NCI-H510A treated with DMSO at 0.1 percent for 48 hours (cell line): Measurements from ENCODE around the gene MEN1.
"Not testable (repeated sequence)": the region's sequence is repeated elsewhere in the genome, so short reads cannot be mapped to it uniquely, and the experiment has no call there.

ENCODE experiments used
- DNase-seq: peaks from one replicate; lab custom pipeline; 2025; lab: John Stamatoyannopoulos, UW

MEN1 gene

GRCh38 chr11:64832467-64833197, 22.3 kb upstream of the MEN1 start:
- no peak for DNase-seq

GRCh38 chr11:64831411-64831891, 21.1 kb upstream of the MEN1 start:
- no peak for DNase-seq

GRCh38 chr11:64829536-64830251, 19.3 kb upstream of the MEN1 start:
- no peak for DNase-seq

- no peak for DNase-seq
These were observed 17.1 kb upstream of the MEN1 start for GRCh38 chr11:64827451-64827839.

- no peak for DNase-seq
These were observed 16.5 kb upstream of the MEN1 start for GRCh38 chr11:64826578-64827450.

GRCh38 chr11:64826062-64826461, 15.7 kb upstream of the MEN1 start:
- DNase-seq = no peak

GRCh38 chr11:64823568-64824119, 13.3 kb upstream of the MEN1 start:
- DNase-seq = no peak

GRCh38 chr11:64817476-64817875, 7.1 kb upstream of the MEN1 start:
- DNase-seq = no peak

GRCh38 chr11:64815433-64815832, 5.1 kb upstream of the MEN1 start:
- DNase-seq = not testable (repeated sequence)

- DNase-seq = no peak
These were observed 4.4 kb upstream of the MEN1 start for GRCh38 chr11:64814712-64815187.

- DNase-seq = no peak
These were observed 3.5 kb upstream of the MEN1 start for GRCh38 chr11:64813826-64814225.

- DNase-seq = peak; percentile 92
These were observed 531 bp upstream of the MEN1 start for GRCh38 chr11:64810891-64811272.

GRCh38 chr11:64809781-64810241, 540 bp downstream of the MEN1 start:
- peak; percentile 34 for DNase-seq

GRCh38 chr11:64805481-64805880, 4.9 kb downstream of the MEN1 start:
- no peak for DNase-seq

- DNase-seq = no peak
These were observed 5.8 kb downstream of the MEN1 start for GRCh38 chr11:64804346-64805210.

GRCh38 chr11:64803846-64804345, 6.5 kb downstream of the MEN1 start:
- DNase-seq = no peak

GRCh38 chr11:64803158-64803845, 7.0 kb downstream of the MEN1 start, which contains the start of gene MAP4K2:
Gene MAP4K2, minus strand, starts transcription at chr11:64803214. Its CDS starts 65 bp downstream, at chr11:64803149.
- DNase-seq = peak; percentile 85

GRCh38 chr11:64802370-64803157, 7.8 kb downstream of the MEN1 start:
- no peak for DNase-seq
